GM19193 (cell line): ENCODE data around the gene NRIP3.

Source experiments
- POLR2A ChIP-seq: IDR thresholded peaks from 4 replicates; pipeline ENCODE4 v1.6.1; 2011; ENCODE audit not compliant: insufficient read depth, insufficient read length; ENCODE audit errors: extremely low read depth

Gene NRIP3

GRCh38 chr11:8956860-8957259 lies 46.9 kb downstream of the NRIP3 start:
- TF ChIP-seq POLR2A: no peak

DNA sequence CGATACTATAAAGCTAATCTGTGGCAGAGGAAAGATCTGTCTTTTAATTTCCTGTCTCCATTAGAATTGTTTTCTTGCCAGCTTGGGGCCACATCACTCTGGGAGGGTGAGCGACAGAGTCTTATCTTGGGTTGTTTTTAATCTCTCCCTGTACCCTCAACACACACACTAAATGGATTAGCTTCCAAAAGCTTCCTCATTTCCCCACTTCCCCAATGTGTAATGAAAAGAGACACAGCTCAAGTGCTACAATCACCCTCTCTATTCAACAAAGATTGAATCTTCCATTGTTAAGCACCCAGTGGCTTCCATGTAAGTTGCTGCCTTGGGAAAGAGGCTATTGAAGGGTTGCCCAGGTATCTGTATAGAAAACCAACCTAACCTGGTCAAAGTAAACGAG lies 54.9 kb downstream of the NRIP3 start:
- TF ChIP-seq POLR2A: no peak

DNA sequence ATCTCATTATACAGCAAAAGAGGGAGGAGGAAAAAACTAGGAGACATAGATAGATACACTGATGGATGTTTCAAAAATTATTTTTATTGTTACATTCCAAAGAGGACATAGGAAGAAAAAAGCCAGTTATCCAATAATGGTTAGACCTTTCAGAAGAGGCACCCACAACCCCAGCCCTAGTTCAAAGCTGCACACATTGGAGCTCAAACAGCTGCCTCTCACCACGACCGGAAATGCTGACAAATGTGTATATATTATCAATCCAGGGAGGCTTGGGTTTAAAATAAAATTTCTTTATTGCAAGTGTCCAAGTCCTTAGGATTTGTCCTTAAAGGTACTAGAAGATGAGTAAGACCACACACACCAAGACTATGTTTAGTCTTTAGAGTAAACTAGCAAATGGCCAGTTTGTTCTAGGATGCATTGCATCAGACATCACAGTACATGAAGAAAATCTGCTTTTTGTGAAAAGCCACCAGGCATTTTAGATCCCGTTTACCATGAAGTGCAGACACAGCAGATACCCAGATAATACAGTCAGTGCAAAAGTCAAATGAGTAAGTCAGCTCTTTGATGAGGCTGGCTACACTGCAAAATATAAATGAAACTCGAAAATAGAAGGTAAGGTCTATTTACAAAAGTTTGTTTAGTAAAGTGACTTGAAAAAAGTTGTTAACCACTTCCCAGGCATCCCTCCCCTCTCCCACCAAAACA lies 56.4 kb downstream of the NRIP3 start:
- TF ChIP-seq POLR2A: no peak

DNA sequence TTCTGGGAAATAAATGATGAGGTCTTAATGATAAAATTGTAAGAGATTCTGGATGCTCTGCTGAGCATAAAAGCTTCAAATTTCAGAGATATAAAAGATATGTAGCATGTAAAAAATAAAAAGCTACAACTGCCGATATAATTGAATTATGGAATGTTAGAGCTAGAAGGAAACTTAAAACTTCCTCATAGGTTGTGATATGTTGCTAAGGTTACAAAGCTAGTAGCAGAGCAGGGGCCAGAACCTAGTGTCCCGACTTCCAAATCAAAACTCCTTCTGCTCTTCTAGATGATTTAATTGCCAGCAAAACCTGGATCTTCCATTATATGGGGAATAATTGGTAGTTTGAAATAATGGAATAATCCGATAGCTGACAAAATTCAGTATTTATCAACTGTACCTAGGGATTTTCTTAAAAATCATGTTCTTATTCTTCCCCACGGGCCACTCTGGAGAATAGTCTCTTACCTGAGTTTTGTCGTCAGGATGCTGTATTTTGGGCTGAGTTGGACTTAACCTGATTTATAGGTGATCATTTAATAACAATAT lies 61.2 kb downstream of the NRIP3 start, which contains the start of gene ASCL3:
Gene ASCL3 (minus strand): TSS at position 499 of the 549 bp plus-strand sequence. CDS start 4,855 bp downstream, outside the sequence.
- TF ChIP-seq POLR2A: no peak

DNA sequence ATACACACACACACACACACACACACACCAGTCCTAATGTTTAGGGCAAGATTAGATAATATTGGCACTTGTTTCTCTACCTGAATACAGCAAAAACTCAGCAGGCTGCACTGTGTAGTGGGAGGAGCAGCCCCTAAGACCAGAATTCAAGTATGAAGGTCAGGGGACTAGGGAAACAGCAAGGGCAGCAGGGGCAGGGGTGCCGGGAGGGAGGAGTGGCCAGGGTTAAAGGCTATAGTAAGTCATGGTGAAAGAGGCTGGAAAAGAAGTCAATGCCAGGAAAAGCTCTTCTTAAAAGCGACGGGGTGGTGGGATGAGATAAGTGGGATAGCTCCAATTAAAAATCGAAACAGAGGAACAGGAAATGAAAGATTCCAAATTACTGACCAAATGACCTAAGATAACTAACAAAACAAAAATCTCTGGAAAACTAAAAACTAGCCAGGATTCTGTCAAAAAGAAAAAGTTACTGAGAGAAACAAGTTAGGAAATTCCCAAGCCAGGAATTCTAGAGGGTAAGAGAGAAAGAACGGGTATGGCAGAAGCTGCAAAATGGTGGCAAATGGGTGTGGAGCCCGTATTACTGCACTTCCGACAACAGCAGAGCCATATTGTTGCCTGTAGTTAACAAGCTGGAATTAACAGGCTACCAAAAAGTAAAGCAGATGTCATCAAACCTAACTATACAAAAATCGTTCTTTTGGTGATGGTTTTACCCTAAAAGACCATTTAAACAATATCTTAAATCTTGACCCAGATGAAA lies 62.3 kb downstream of the NRIP3 start:
- no peak for TF ChIP-seq POLR2A

- TF ChIP-seq POLR2A: no peak
Measured at GRCh38 chr11:8937659-8938058, 66.1 kb downstream of the NRIP3 start.

DNA sequence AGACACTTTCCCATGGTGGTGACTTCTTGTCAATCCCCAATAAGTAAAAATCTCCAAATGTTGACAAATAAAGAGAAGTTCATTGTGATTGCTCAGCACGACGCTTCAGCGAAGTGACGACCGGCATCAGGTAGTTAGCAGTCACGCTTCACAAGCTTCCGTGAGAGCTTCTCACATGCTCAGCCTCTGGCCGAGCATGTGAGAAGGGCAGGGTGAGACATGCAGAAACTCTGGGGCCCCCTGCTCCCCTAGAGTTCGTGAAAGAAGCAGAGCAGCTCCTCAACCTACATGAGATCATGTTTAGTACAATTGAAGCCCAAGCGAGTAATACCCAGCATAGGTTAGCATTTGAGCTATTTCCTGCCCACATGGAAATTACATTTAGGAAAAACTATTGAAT lies 66.6 kb downstream of the NRIP3 start:
- TF ChIP-seq POLR2A: no peak

GRCh38 chr11:8934742-8935488 lies 68.9 kb downstream of the NRIP3 start:
- no peak for TF ChIP-seq POLR2A

DNA sequence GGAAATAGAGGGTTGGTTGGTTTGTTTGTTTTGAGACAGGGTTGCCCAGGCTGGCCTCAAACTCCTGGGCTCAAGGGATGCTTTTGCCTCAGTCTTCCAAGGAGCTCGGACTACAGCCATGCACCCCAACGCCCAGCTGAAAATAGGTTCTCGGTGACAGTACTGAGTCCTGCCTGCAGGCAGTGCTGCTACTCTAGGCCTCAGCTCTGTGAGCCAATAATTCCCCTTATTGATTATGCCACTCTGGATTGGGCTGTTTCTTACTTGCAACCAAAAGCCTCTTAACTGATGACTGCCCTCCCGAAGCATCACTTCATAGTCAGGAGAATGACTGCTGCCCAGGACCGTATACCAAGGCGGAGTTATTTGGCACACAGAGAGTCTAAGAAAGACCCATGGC lies 69.9 kb downstream of the NRIP3 start:
- no peak for TF ChIP-seq POLR2A

DNA sequence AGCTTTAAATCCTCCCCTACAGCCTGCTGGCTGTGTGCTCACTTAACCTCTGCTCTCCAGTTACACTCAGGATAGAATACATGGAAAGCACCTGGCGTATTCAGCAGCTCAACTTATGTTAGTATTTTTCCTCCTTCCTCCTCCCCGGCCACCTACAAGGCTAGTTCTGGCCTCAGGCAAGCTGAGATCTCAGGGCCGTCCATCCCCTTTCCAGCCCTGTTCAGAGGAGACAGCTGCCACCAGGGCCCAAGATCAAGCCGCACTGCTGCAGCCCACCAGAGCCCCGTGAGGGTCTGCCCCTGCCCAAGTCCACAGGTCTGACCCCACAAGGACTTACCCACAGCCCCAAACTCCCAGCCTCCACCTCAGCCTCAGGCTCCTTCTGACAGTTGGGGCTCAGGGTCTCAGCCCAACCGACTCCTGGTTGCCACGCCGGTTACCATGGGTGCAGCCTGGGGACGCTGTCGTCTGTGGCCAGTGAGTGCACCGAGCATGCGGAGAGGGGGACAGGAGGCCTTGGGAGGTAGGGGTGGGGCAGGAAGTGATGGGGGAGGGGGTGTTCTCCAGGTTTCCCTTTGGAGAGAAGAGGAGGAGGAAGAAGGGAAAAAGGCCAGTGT lies 71.1 kb downstream of the NRIP3 start, which contains the start of gene C11orf16:
Gene C11orf16 (minus strand): TSS at position 384 of the 617 bp plus-strand sequence. CDS start 639 bp downstream, outside the sequence.
- no peak for TF ChIP-seq POLR2A
